HCT116 (cell line): ENCODE data around the gene MGP.

Experiments
- CTCF ChIP-seq, 3 experiments: fragments of 200-600 bp in 1 of 3; sonication (generic) in 1 of 3; IDR thresholded peaks in 2 of 3; conservative IDR thresholded peaks in 1 of 3; 2 replicates each; pipeline ENCODE4 v1.5.1; 2012 to 2017; ENCODE audit warnings: low read depth in 2 of 3, low read length in 2 of 3, antibody characterized with exemption in 1 of 3, borderline replicate concordance in 1 of 3, control low read depth in 1 of 3, mild to moderate bottlenecking in 1 of 3, mixed read lengths in 1 of 3, mixed run types in 1 of 3, moderate library complexity in 1 of 3; ENCODE audit not compliant: insufficient read depth in 1 of 3
- EZH2 ChIP-seq: fragments of 200-600 bp; sonication (generic); IDR thresholded peaks from 2 replicates; pipeline ENCODE4 v1.6.1; 2017; ENCODE audit warnings: antibody characterized with exemption, mixed run types
- RAD21 ChIP-seq: IDR thresholded peaks from 2 replicates; pipeline ENCODE4 v1.6.1; 2012; ENCODE audit warnings: low read depth, mild to moderate bottlenecking

DNA sequence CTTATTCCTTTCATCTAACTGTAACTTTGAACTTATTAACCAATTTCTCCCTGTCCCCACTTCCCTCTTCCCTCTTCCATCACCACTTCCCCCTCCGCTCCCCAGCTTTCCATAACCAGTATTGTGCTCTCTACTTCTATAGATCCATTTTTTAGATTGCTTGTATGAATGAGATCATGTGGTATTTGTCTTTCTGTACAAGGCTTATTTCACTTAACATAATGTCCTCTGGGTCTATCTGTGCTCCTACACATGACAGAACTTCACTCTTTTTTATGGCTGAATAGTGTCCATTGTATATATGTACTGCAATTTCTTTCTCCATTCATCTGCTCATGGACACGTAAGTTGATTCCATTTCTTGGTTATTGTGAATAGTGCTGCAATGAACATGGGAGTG, 38.3 kb upstream of the MGP start:
- TF ChIP-seq CTCF (IDR thresholded peaks at IDR 0.05 in 2 of 3, conservative IDR thresholded peaks at IDR 0.05 in 1 of 3; ENCODE audit: borderline replicate concordance in 1 of 3, insufficient read depth in 1 of 3, low read depth in 2 of 3, low read length in 2 of 3): no peak
- no peak for TF ChIP-seq EZH2
- no peak for TF ChIP-seq RAD21
